Measurements from ENCODE around the gene ADTRP.
"Not testable (repeated sequence)": the region's sequence is repeated elsewhere in the genome, so short reads cannot be mapped to it uniquely, and the experiment has no call there.

The ADTRP gene

GRCh38 chr6:11722220-11722619 lies 56.4 kb downstream of the ADTRP start:
- FAIRE-seq: no peak

GRCh38 chr6:11718463-11718862 lies 60.1 kb downstream of the ADTRP start:
- FAIRE-seq: no peak

GRCh38 chr6:11718031-11718430 lies 60.6 kb downstream of the ADTRP start:
- FAIRE-seq: no peak

GRCh38 chr6:11714798-11715285 lies 63.8 kb downstream of the ADTRP start:
- no peak for FAIRE-seq

GRCh38 chr6:11714116-11714797 lies 64.3 kb downstream of the ADTRP start:
- no peak for FAIRE-seq

GRCh38 chr6:11712760-11713159 lies 65.8 kb downstream of the ADTRP start:
- FAIRE-seq: no peak

DNA sequence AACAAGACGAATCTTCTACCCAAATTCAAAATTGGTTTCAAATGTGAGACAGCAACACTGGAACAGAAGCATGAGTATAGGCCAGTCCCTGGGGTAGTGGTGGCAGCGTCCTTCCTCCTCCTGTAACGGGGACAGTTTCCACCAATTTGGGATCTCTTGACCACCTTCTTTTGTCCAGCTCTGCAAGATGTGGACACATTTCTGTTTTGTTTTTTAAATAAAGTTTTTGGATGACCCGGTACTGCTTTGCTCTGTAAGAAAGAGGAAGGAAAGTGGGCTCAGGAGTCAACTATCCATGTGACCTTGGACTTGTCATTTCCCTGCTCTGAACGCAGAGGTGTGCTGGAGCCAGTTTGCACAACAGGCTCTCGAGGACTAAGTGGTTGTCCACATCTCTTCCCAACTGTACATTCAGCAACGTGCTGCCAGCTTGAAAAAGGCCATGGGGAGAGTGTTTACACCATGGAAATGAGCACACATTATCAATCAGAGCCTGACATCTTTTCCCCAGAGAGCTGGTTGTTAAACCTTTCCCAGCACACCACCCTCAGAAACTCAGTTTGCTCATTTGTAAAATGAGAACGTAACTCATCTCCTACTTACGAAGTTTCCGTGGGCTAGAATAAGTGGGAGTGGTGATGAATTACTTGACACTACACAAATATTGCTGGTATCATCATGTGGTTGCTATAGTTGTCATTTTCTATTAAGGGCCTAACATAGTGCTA lies 66.5 kb downstream of the ADTRP start:
- FAIRE-seq: no peak

DNA sequence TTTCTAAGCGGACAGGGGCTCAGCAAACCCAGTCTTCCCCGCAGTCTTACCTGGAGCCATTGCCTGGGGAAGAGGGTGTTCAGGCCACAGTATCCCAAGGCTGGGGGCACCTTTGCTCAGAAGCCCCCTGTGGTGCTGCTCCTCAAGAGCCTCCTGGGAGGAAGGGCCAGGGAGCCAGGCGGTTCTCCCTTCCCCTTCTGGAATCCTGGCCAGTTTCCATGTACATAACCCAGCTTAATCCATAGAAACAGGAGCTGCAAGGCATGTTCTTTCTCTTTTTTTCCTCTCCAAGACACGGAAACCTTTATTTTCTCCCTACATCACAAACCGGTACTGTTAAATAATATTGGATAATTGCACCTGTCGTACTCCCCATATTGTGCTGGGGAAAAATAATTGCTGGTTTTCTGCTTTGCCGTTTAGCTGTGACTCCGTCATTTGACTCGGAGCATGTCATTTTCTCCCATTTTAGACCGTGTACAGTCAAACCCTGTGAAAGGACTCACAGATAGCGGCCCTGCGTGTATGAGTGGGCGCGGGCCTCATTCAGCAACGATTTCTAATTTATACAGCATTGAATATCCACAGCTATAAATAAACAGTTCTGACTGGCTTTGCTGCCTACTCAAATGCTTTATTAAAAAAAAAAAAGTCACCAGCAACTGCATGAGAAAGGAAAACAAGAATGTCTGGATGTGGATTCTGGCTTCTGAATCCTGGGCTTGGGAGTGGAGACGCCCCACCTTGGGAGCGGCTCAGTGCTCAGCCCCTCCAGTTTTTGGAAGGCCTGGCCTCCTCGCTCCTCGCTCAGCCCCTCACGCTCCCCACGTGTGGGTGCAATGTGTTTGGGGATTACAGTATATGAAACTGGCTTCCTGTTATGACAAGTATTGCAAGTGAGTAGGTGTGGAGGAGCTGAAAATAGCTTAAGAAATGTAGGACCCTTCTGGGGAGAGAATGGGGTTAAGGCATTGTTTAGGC lies 67.3 kb downstream of the ADTRP start:
- no peak for FAIRE-seq

- FAIRE-seq: no peak
Observed at GRCh38 chr6:11710311-11710761, 68.3 kb downstream of the ADTRP start.

DNA sequence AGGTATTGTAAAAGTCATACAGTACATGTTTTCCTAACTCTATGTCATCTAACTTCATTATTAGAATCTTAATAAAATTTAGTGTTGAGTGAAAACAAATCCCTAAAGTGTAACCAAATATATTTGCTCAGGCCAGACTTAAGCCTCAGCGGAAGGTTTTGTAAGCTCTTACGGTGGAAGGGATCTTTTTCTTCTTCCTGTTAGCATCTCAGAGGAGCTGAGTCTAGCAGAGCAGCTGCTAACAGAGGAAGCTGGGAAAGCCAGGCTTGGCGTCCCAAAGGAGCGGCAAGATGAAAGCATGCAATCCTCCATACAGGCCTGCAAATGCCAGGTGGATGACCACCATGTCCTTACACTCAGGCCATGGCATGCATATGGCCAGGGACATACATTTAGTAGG lies 72.4 kb downstream of the ADTRP start:
- no peak for FAIRE-seq

DNA sequence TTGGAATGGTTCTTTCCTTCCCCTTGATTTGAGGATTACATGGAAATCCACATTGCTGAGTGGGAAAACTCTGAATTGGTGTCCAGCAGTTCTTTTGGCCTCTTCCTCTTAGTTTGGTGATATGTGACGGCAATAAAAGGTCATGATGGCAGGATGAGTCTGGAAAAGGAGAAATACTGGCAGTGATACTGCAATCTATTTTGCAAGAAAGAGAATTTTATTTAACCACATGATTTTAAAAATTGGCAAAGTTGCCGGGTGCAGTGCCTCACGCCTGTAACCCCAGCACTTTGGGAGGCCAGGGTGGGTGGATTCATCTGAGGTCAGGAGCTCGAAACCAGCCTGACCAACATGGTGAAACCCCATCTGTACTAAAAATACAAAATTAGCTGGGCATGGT lies 73.1 kb downstream of the ADTRP start:
- FAIRE-seq: no peak

- FAIRE-seq: no peak
Observed at GRCh38 chr6:11705069-11705468, 73.5 kb downstream of the ADTRP start.

- FAIRE-seq: no peak
Observed at GRCh38 chr6:11703725-11704124, 74.9 kb downstream of the ADTRP start.

DNA sequence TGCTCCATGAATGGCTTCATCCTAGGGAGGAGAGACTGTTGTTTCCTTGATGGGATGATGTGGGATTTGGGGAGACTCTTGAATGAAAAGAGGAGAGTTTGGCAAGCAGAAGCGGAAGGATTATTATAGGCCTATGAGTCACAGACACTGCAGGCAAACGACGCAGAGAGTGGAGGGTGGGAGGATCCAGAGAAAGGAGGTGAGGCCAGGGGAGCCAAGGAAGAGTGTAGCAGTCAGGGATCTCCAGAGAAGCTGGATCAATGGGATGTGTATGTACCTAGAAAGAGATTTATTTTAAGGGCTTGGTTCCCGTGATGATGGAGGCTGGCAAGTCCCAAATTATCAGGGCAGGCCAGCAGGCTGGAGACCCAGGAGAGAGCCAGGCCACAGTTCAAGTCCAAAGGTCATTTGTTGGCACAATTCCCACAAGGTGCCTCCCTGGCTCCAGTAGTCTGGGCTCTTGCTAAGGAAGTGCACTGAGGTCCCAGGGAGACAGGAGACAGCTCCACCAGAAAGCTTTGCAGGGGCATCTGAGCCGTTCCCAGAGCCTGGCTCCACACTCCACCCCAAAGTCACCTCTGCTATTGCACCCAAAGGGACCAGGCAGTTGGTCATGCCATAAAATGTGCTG lies 76.0 kb downstream of the ADTRP start:
- FAIRE-seq: no peak

GRCh38 chr6:11702089-11702488 lies 76.5 kb downstream of the ADTRP start:
- no peak for FAIRE-seq

GRCh38 chr6:11701573-11701972 lies 77.0 kb downstream of the ADTRP start:
- FAIRE-seq: no peak

DNA sequence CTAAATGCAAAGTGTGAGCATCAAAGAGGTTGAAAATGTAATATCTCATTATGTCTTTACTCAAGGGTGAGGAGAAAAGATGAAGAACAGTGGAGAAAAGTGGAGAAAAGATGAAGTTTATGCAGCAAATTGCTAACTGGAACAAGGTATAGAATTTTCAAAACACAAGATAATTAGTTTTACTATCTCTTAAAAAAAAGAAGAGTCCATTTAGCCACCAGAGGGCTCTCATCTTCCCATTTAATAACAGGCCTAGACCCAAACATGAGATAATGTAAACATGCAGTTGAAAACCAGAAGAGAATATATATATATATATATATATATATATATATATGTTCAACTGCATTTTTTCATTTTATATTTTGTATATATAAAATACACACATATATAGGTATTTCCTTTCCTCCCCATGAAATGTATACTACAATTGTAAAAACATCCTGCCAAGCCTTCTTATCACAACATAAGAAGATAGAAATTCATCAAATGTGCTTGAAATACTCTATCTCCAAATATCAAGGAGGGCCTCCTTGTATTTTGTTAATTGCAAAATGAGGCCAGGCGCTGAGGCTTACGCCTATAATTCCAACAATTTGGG lies 78.4 kb downstream of the ADTRP start:
- FAIRE-seq: no peak

DNA sequence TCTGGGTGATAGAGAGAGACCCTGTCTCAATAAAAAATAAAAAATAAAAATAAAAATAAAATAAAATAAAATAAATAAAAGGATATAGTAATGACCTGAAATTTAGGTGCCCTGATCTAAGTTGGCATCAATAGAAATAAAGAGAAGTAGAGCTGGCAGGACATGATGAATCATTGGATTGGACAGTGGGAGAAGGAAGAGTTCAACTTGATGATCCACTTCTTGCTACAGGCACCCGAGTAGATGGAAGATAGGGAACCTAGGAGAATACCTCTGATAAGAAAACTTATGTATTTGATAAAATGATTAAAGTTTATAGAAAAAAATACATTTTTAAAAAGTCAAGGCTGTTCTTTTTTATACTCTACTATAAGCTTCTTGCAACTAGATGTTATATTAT lies 79.0 kb downstream of the ADTRP start:
- FAIRE-seq: no peak

DNA sequence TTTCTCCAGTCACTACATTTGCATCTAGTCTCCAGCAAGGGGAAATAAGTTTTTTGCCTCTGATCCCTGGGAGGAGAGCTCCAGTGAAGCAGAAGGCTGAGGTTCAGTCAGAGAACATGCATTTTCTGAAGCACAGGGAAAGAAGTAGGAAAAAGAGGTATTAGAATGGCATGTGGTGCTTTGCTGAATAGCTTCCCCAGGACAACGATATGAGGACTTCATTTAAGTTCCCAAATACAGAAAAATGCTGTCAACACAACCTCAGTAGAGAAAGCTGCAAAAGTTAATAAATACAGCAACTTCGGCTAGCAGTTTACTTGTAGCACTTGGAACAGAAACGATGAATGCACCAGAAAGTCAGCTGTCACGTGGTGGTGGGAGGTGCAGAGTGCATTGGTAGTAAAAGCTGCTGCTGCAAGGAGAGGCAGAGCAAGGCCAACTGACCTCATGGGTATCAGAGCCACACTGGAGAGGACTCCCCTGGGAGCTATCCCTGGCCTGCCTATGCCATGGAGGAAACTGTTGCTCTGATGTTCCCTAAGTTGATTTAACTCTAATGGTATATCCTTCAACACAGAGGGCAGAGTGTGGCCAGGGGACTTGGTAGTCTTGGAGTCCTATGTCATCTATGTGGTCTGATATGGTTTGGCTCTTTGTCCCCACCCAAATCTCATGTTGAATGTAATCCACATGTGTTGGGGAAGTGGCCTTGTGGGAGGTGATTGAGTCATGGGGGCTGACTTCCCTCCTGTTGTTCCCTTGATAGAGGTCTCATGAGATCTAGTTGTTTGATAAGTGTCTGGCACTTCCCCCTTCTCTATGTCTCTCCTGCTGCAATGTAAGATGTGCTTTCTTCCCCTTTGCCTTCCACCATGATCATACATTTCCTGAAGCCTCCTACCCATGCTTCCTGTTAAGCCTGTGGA lies 85.9 kb downstream of the ADTRP start:
- FAIRE-seq: no peak

DNA sequence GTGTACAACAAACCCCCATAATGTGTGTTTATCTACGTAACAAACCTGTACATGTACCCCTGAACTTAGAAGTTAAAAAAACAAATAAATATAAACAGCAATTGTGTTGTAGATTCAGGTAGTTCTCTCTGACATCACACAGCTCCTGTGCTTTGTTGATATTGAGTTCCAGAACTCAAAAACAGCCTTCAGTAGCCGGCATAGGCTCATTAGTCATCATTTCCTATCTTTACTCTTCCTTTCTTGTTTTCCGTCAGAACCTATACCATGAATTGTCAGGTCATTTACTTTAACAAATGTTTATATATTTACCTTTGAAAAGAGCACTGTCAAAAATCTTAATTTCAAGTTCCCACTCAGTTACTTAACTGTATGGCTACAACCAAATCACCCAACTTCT lies 88.8 kb downstream of the ADTRP start:
- FAIRE-seq: no peak

- FAIRE-seq: not testable (repeated sequence)
Observed at GRCh38 chr6:11689400-11689799, 89.2 kb downstream of the ADTRP start.

Data from TTC549 (cell line).